Vagina (tissue), 2 donors: ENCODE measurements around the gene POLR2C. TPM values are rescaled to one million over a fixed set of nuclear protein-coding genes. Genes with fewer than 3 reads are reported as not detected.

Source experiments
- DNase-seq, 2 donors: peaks; one replicate each; pipeline ENCODE4 v3.0.0-alpha.2; 2017; ENCODE audit errors: extremely low spot score in 2 of 2
- H3K27ac ChIP-seq: fragments of 200-600 bp; sonication (generic); one replicate; pipeline ENCODE4 v1.5.1; 2019
- H3K27me3 ChIP-seq: fragments of 200-600 bp; sonication (generic); one replicate; pipeline ENCODE4 v1.5.1; 2019
- H3K36me3 ChIP-seq, 2 donors: fragments of 200-600 bp; sonication (generic); one replicate each; pipeline ENCODE4 v1.5.1; 2017 to 2019
- H3K4me1 ChIP-seq: fragments of 200-600 bp; sonication (generic); one replicate; pipeline ENCODE4 v1.5.1; 2019
- H3K4me3 ChIP-seq, 2 donors: fragments of 200-600 bp; sonication (generic); 1 replicate in 1 of 2; 2 replicates in 1 of 2; pipeline ENCODE4 v1.5.1; 2016 to 2019
- H3K9me3 ChIP-seq: fragments of 200-600 bp; sonication (generic); one replicate; pipeline ENCODE4 v1.5.1; 2019
- CTCF ChIP-seq, 3 experiments: fragments of 450-650 bp in 2 of 3; fragments of 200-600 bp in 1 of 3; sonication (generic) in 1 of 3; IDR thresholded peaks; one replicate each; pipeline ENCODE4 v1.5.1; 2017 to 2019; ENCODE audit warnings: antibody characterized with exemption in 3 of 3, mild to moderate bottlenecking in 2 of 3, moderate library complexity in 2 of 3
- POLR2A ChIP-seq, 2 donors: fragments of 450-650 bp; IDR thresholded peaks; one replicate each; pipeline ENCODE4 v1.6.1; 2017; ENCODE audit warnings: antibody characterized with exemption in 2 of 2, mild to moderate bottlenecking in 2 of 2, moderate library complexity in 2 of 2
- POLR2AphosphoS5 ChIP-seq, 2 donors: sonication (generic); formaldehyde crosslinking; IDR thresholded peaks; one replicate each; pipeline ENCODE4 v1.9.0; 2017; ENCODE audit warnings: antibody characterized with exemption in 2 of 2, mild to moderate bottlenecking in 2 of 2, low read depth in 1 of 2; ENCODE audit not compliant: insufficient read depth in 1 of 2
- intact Hi-C: fragments of 100-400 bp; cut with DNase I; formaldehyde crosslinking; loops from one replicate; pipeline ENCODE4 v1.15.1; 2023
- total RNA-seq: library from RNA; depleted of rRNA; stranded (reverse); fragments of >200 nt; gene quantifications from one replicate; pipeline ENCODE4 v1.2.3, GENCODE V29; 2016

The POLR2C gene
- total RNA-seq, 1 donor from 2014 or later = 127 TPM

DNA sequence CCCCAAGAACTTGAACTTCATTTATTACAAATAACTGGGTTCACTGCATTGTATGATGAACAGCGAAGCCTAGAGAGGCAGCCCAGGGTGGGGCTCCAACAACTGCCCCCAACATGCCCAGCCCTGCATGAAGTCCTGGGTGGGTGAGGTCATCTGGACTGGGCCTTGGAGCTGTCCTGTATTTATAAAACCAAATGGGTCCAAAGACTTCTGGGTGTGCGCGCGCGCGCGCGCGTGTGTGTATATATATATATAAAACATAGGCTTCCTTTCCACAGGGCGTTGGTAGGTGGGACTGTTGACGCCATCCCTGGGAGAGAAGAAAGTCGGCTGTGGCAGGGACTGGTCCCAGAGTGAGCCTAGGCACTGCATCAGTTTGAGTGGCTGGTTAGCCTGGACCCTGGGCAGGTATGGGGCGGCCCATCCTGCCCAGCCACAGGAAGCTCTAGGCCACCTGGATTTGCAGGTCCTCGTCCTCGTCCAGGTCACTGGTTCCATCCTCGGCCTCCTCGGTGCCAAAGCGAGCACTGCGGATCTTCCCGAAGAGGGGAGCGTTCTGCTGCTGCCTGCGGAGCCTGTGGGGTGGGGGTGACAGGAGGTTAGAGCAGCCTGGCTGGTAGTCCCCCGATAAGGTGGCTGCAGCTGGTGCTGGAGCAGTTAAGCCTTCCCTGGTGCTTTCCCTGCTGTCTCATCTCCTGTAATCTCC lies 50.0 kb downstream of the POLR2C start:
- H3K36me3 ChIP-seq = peaks cover 0 to 2% of the 10 kb centered on the region in 2 donors
- TF ChIP-seq POLR2A (IDR thresholded peaks at IDR 0.05) (no peak), CTCF (IDR thresholded peaks at IDR 0.05) (no peak), POLR2AphosphoS5 (IDR thresholded peaks at IDR 0.05; ENCODE audit: insufficient read depth in 1 of 2, low read depth in 1 of 2) (no peak)
- H3K27me3 ChIP-seq = no peaks in the 10 kb centered on the region
- intact Hi-C loops = loop anchor here (10.0 kb wide), 1 partner anchor 88 kb away; no protein-coding TSS in a partner anchor
- no peak overlapping the region for H3K4me3 ChIP-seq
- H3K27ac ChIP-seq = peak overlapping the region; percentile 71
- H3K4me1 ChIP-seq = peaks cover 30% of the 10 kb centered on the region
- no peaks in the 10 kb centered on the region for H3K9me3 ChIP-seq
- no peak for DNase-seq

DNA sequence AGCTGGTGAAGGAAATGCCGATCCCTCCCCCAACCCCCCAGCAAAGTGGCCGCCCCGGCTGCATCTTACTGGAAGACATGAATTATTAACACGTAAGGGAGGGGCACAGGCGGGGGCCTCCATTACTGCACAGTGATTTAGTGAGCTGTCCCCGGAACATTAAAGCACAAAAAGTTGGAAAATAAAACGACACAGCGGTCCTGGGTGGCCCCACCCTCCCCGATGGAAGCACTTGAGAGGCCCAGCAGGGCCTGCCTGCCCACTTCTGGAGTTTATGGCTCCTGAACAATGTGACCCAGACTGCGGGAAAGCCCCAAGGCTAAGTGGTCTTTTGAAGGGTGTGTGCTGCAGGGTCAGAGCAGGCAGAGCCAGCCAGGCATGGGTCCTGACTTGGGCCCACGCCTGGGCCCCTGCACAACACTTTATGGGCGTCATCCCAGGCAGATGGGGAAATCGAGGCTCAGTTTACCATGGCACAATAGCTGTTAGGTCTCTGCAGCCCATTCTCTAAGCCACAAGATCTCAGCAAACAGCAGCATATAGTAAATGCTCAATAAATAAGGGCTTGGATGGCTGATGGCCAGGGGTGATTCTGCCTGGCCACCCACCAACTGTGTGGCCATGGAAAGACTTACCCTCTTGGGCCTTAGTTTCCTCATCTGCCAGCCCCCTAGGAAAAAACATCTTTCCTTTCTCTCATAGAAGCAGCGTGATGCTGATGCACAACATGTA lies 51.1 kb downstream of the POLR2C start:
- Histone ChIP-seq H3K4me3 (no peak overlapping the region), H3K9me3 (no peaks in the 10 kb centered on the region), H3K27ac (peak overlapping the region; percentile 71), H3K4me1 (peaks cover 30% of the 10 kb centered on the region), H3K27me3 (no peaks in the 10 kb centered on the region), H3K36me3 (peaks cover 0 to 12% of the 10 kb centered on the region in 2 donors)
- intact Hi-C loops = loop anchor here (10.0 kb wide), 1 partner anchor 89 kb away; no protein-coding TSS in a partner anchor
- DNase-seq = no peak
- TF ChIP-seq CTCF (IDR thresholded peaks at IDR 0.05) (no peak), POLR2AphosphoS5 (IDR thresholded peaks at IDR 0.05; ENCODE audit: insufficient read depth in 1 of 2, low read depth in 1 of 2) (peak in 1 of 2 donors; percentile 60), POLR2A (IDR thresholded peaks at IDR 0.05) (no peak)

GRCh38 chr16:57514371-57514770 lies 51.9 kb downstream of the POLR2C start:
- H3K27me3 ChIP-seq = no peaks in the 10 kb centered on the region
- DNase-seq = no peak
- no peak for TF ChIP-seq POLR2AphosphoS5 (IDR thresholded peaks at IDR 0.05; ENCODE audit: insufficient read depth in 1 of 2, low read depth in 1 of 2)
- no peak for TF ChIP-seq CTCF (IDR thresholded peaks at IDR 0.05)
- TF ChIP-seq POLR2A (IDR thresholded peaks at IDR 0.05) = no peak
- H3K27ac ChIP-seq = peak overlapping the region; percentile 71
- H3K4me1 ChIP-seq = peaks cover 30% of the 10 kb centered on the region
- no peak overlapping the region for H3K4me3 ChIP-seq
- H3K36me3 ChIP-seq = peaks cover 0 to 14% of the 10 kb centered on the region in 2 donors
- intact Hi-C loops = loop anchor here (10.0 kb wide), 1 partner anchor 90 kb away; no protein-coding TSS in a partner anchor
- no peaks in the 10 kb centered on the region for H3K9me3 ChIP-seq

- TF ChIP-seq POLR2AphosphoS5 (IDR thresholded peaks at IDR 0.05; ENCODE audit: insufficient read depth in 1 of 2, low read depth in 1 of 2) = peak; percentile 18 to 40
- TF ChIP-seq POLR2A (IDR thresholded peaks at IDR 0.05) = no peak
- peaks cover 30% of the 10 kb centered on the region for H3K4me1 ChIP-seq
- no peaks in the 10 kb centered on the region for H3K27me3 ChIP-seq
- intact Hi-C loops = loop anchor here (5.0 to 10.0 kb wide), 3 partner anchors 33 to 90 kb away; partner anchors contain the start of gene POLR2C
- H3K27ac ChIP-seq = peak overlapping the region; percentile 71
- no peak for DNase-seq
- peaks cover 0 to 14% of the 10 kb centered on the region in 2 donors for H3K36me3 ChIP-seq
- H3K4me3 ChIP-seq = no peak overlapping the region
- H3K9me3 ChIP-seq = no peaks in the 10 kb centered on the region
Measured at GRCh38 chr16:57514791-57515600, 52.5 kb downstream of the POLR2C start.
